OCI-M2 (cell line): Measurements from ENCODE around the gene BICRA.
"Not testable (repeated sequence)": the region's sequence is repeated elsewhere in the genome, so short reads cannot be mapped to it uniquely, and the experiment has no call there.

ENCODE experiments used
- DNase-seq: peaks from one replicate; lab custom pipeline; 2025; ENCODE audit not compliant: unreplicated experiment; lab: John Stamatoyannopoulos, UW

BICRA gene

DNA sequence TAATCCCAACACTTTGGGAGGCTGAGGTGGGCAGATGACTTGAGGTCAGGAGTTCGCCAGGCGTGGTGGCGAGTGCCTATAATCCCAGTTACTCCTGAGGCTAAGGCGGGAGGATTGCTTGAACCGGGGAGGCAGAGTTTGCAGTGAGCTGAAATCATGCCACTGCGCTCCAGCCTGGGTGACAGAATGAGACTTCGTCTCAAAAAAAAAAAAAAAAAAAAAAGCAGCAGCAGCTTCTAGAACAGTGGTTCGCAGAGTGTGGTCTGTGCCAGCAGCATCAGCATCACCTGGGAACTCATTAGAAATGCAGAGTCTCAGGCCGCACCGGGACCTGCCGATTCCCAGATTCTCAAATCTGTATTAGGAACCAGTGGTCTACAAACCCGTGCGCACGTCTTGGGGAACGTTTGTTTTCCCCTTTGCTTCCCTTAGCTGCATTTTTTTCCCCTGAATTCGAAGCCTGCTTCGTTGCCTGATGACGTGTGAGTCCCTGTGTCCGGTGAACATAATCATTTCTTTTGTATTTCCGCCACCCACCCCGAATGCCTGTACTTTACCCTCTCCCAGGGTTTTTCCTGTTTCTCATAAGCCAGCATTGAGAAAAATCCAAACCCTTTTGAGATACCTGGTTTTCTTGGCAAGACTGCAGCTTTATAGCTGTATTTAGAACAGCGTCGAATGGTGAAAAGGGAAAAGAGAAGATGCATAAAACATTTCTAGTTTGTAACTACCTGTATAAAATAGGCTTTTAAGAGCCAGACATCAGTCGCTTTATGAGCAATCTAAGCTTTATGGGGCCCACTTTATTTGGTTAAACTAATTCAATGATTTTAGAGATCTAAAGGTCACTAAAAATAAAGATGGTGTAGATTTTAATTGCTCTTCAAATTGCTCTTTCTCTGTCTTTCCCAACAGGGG is 49.8 kb downstream of the BICRA start:
- no peak for DNase-seq

DNA sequence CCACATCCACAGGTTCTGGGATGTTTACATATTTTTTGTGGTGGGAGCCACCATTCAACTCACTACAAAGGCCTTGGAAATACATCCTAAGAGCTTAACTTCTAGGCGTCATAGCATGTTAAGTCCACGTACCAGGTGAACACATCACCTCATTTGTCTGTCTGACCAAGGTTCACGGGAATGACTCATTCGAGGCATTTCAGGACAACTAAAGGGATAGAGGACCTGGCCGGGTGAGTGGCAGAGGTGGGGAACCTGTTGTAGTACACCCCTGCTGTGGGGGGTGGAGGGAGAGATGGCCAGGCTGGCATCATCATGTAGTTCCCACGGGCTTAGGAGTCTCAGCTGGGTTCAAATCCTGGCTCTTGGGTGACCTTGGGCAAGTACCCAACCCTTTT is 51.5 kb downstream of the BICRA start:
- no peak for DNase-seq

DNA sequence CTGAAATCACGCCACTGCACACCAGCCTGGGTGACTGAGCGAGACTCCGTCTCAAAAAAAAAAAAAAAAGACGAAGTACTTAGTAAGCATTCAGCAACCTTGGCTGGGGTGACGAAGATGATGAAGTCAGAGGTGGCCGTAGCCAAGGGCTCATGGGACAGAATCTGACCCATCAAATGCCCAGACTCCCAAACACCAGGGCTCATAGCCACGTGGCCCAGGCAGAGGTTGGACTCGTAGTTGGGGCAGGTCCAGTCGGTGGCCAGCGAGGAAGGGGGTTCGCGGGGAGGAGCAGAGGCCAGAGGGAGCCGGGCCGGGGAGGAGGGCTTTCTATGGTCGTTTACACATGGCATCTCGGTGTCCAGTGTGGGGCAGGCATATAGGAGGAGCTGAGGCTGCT is 52.2 kb downstream of the BICRA start:
- no peak for DNase-seq

DNA sequence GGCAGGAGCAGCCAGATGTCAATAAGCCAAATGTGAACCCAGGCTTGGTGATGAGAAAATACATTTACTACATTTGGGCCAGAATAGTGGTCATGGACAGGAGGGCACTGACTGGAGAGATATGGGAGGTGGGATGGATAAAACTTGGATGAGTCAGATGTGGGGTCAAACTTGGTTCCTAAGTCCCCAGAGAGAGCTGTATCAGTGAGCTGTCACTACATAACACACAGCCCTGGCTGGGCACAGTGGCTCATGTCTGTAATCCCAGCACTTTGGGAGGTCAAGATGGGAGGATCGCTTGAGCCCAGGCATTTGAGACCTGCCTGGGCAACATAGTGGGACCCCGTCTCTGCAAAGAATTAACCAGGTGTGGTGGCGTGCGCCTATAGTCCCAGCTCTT is 52.7 kb downstream of the BICRA start:
- DNase-seq = no peak

DNA sequence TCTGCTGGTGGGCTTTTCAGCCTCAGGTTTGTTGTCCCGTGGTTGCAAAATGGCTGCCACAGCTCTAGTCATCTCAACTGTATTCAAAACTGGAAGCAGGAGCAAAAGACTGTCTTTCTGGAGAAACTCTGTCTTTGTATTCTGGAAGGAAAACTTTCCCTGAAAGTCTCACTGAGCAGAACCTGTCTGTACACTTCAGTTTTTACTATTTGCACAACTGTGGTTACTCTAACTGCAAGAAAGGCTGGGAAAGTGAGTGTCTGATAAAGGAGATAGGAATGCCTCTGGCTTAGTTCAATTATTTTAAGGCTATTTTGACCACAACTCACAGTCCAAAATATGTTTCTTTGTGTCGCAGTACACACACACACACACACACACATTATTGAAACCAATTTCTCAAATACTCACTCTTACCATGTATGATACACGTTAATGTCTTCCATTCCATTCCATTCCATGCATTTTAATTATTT is 54.5 kb downstream of the BICRA start:
- DNase-seq = no peak

DNA sequence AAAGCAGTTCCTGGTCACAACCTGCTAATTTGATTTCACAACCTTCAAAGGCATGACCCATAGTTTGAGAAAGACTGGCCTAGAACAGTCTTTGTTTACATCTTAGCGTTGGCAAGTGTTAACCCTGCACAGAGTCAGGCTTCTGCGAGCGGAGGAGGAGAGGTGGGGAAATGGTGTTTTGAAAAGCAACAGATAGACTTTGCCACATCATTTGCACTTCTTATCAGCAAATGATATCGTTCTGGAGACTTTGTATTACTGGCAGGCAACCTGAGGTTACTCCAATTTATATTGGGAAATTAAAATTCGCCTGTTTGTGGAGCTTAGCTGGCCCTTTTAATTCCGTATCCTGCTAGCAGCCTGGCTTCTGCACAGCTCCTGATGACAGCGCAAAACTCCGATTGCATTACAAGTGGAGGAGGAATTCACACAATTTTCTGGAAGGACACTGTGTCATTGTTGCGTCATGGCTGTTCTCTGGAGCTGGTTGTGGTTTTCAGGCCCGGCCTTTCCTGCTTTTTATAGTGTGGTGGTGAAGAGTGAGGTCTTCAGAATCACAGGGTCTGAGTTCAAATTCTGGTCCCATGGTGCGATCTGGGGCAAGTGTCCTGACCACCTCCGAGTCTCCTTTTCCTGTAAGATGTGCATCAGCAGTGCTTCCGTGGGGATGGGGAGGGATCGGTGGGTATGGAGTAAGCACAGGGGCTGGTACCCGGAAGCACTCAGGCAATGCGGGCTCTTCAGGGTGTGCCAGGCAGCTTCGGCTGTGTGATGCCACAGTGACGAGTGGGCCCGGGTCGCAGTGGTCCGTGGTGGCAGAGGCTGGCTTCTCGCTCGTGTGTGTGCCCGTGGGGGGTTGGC is 55.2 kb downstream of the BICRA start:
- DNase-seq = no peak

DNA sequence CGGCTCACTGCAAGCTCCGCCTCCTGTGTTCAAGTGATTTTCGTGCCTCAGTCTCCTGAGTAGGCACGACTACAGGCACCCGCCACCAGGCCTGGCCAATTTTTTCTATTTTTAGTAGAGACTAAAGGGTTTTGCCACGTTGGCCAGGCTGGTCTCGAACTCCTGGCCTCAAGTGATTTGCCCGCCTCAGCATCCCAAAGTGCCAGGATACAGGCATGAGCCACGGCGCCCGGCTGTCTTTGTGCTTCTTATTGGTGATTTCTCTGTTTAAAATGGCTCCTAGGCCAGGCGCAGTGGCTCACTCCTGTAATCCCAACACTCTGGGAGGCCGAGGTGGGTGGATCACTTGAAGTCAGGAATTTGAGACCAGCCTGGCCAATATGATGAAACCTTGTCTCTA is 59.6 kb downstream of the BICRA start:
- not testable (repeated sequence) for DNase-seq

DNA sequence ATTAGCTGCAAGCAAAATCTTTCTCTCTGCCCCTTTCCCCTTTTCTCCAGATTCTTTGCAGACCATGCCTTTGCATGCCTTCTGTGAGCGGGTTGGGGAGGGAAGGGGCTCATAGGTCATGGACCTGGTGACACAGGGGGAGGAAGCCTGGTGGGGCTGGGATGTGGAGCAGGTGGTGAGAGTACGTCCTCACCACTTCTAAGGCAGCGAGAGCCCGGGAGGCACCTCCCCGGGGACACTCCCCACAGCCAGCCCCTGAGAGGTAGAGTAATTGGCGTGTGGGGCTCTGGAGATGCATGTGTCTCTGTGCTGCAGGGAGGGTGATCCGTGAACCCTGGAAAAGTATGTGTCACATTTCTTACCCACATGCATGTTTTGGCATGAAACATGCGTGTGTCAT is 61.8 kb downstream of the BICRA start:
- no peak for DNase-seq

DNA sequence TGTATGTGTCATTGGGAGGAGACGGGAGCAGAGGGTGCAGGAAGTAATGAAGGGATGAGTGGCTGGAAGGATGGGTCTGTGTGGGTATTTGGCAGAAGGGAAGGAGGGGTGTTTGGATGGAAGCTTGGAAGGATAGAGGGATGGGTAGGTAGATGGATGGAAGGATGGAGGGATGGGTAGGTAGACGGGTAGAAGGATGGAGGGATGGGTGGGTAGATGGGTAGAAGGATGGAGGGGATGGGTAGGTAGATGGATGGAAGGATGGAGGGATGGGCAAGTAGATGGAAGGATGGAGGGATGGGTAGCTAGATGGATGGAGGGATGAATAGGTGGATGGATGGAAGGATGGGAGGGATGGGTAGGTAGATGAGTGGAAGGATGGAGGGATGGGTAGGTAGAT is 62.6 kb downstream of the BICRA start:
- DNase-seq = no peak

DNA sequence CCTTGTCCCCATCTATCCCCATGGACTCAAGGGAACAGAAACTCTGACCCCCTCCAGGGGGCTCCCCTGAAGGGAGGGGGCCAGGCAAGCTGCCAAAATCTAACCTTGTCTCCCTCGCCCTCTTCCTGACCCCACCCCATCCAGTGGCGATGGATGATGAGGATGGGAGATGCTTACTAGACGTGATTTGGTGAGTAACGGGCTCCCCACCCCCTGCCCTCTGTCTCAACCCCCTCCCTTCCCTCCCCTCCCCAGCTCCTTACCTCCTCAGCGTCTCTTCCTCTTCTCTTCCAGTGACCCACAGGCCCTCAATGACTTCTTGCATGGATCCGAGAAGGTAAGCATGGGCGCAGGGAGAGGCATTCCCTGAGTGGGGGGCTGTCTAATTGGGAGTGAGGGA is 64.5 kb downstream of the BICRA start:
- no peak for DNase-seq

DNA sequence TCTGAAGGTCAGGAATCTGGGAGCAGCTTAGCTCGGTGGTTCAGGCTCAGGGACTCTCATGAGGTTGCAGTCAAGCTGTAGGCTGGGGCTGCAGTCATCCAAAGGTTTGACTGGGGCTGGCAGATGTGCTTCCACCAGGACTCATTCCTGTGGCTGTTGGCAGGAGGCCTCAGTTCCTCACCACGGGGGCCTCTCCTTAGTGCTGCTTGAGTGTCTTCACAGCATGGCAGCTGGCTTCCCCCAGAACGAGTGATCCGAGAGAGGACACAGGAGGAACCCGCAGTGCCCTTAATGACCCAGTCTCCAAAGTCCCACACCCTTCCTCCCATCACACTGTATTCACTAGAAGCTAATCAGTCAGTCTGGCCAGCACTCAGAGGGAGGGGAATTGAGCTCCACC is 65.6 kb downstream of the BICRA start:
- DNase-seq = no peak

DNA sequence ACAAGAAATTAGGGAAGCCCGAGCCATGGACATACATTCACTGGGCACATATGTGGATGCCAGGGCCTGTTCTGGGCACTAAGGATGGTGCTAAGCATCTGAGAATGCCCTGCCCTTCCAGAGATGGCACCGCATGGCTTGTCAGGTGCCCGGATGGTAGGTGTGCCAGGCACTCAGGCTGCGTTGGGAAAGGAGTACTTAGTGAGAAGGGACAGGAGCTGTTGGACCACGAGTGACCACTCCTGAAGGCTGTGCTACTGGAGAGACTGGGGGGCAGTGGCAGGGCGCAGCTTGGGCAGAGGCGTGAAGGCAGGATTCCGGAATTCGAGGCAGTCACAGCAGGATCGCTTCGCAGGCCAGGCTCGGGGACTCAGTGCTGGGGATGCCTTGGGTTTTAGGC is 66.3 kb downstream of the BICRA start:
- DNase-seq = no peak

DNA sequence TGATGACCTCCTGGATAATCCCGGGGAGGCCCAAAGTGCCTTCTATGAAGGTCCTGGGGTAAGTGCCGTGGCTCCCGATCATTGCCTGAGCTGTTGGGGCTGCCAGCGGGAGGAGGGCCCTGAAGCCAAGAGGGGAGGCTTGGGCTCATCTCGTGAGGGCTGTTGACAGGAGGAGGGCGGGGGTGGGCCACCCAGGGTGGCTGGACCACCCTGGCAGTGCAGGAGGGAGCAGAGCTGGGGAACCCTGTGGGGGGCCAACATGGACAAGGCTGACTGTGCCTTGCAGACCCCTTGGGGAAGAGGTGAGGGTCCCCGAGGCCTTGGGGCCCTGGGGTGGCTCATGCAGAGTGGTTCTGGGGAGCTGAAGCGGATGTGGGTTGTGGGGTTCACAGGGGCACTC is 66.9 kb downstream of the BICRA start:
- no peak for DNase-seq

DNA sequence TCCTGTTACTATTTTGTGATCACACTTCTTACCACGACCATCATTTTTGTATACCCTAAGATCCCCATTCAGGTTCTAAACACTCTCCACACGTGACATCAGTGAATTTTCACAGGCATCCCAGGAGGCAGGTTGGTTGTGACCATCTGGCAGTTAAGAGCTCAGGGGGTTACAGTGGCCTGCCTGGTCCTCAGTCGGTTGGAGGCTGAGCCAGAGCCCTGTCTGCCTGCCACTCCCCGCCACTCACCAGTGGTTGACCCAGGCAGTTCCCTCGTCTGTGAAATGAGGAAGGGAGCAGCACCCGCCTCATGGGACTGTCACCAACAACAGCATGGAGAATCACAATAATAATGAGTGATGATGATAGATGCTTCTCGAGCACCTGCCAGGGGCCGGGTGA is 67.9 kb downstream of the BICRA start:
- DNase-seq = no peak

DNA sequence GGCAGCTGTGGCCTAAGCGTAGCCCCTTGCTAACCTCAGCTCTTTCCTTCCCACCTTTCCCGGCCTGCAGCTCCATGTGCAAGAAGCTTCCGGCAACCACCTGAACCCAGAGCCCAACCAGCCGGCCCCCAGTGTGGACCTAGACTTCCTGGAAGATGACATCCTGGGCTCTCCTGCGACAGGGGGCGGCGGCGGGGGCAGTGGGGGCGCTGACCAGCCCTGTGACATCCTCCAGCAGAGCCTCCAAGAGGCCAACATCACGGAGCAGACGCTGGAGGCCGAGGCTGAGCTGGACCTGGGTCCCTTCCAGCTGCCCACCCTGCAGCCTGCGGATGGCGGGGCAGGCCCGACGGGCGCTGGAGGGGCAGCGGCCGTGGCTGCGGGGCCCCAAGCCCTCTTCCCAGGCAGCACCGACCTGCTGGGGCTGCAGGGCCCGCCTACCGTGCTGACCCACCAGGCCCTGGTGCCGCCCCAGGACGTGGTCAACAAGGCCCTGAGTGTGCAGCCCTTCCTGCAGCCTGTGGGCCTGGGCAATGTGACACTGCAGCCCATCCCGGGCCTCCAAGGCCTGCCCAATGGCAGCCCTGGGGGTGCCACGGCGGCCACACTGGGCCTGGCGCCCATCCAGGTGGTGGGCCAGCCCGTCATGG is 70.4 kb downstream of the BICRA start:
- no peak for DNase-seq

DNA sequence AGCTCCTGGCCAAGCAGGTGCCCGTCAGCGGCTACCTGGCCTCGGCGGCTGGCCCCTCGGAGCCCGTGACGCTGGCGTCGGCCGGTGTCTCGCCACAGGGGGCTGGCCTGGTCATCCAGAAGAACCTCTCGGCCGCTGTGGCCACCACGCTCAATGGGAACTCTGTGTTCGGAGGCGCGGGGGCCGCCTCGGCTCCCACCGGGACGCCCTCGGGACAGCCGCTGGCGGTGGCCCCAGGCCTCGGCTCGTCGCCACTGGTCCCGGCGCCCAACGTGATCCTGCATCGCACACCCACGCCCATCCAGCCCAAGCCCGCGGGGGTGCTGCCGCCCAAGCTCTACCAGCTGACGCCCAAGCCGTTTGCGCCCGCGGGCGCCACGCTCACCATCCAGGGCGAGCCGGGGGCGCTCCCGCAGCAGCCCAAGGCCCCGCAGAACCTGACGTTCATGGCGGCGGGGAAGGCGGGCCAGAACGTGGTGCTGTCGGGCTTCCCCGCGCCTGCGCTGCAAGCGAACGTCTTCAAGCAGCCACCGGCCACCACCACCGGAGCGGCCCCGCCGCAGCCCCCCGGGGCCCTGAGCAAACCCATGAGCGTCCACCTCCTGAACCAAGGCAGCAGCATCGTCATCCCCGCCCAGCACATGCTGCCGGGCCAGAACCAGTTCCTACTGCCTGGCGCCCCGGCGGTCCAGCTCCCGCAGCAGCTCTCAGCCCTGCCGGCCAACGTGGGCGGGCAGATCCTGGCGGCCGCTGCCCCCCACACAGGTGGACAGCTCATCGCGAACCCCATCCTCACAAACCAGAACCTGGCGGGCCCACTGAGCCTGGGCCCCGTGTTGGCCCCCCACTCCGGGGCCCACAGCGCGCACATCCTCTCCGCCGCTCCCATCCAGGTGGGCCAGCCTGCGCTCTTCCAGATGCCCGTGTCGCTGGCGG is 71.3 kb downstream of the BICRA start:
- no peak for DNase-seq

DNA sequence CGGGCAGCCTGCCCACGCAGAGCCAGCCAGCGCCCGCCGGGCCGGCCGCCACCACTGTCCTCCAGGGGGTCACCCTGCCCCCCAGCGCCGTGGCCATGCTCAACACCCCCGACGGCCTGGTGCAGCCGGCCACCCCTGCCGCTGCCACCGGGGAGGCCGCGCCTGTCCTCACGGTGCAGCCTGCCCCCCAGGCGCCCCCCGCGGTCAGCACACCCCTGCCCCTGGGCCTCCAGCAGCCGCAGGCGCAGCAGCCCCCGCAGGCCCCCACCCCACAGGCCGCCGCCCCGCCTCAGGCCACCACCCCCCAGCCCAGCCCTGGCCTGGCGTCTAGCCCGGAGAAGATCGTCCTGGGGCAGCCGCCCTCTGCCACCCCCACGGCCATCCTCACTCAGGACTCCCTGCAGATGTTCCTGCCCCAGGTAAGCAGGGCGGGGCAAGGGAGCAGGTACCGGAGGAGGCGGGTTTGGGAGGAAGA is 72.0 kb downstream of the BICRA start:
- DNase-seq = no peak

DNA sequence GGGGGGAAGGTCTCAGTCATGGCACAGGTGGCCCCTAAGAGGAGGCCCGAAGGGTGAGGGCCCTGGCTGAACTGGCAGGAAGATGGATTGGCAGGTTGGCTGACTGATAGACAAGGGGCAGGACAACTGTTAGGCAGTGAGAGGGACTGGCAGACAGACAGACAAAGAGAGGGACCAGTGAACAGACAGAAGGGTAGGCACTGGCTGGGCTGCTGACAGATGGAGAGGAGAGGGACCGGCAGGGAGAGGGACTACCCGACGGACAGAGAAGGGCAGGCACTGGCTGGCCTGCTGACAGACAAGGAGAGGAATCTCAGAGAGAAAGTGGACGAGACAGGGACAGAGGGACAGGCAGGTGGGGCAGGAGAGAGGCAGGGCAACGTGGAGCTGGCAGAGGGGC is 72.5 kb downstream of the BICRA start:
- DNase-seq = no peak

DNA sequence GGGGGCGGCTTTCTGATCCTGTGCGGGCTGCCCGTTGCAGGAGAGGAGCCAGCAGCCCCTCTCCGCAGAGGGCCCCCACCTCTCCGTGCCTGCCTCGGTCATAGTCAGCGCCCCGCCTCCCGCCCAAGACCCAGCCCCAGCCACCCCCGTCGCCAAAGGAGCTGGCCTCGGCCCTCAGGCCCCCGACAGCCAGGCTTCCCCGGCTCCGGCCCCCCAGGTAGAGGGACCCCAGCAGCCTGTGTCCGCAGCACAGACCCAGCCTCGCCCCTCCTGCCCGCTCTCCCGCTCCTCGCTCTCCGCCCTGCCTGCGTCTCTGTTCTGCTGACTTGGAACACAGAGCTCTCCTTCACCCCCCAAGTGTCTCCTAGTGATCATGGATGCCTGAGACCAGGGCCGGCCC is 73.0 kb downstream of the BICRA start:
- DNase-seq = no peak

DNA sequence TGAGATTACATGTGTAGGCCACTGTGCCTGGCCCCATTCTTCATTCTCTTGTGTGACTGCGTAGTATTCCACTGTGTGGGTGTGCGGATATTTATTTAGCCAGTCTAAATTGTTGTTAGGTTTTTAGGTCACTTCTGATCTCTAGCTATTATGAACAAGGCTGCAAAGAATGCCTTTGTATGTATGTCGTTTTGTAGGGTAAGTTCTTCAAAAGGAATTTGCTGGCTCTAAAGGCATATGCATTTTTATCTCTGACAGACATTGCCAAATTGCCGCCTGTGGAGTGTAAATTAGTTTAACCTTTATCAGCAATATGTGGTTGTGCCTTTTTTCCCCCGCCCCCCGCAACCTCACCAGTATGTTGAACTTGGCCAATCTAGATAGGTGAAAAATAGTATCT is 74.0 kb downstream of the BICRA start:
- no peak for DNase-seq
